NCI-H146 (cell line): Measurements from ENCODE around the gene DPP8.
"Not testable (repeated sequence)": the region's sequence is repeated elsewhere in the genome, so short reads cannot be mapped to it uniquely, and the experiment has no call there.

Source experiments
- DNase-seq: peaks from one replicate; lab custom pipeline; 2025; lab: John Stamatoyannopoulos, UW

DPP8 gene

GRCh38 chr15:65516997-65517865, at the start of gene DPP8:
Gene DPP8 (minus strand): TSS chr15:65517689. CDS start chr15:65512553, 5,136 bp downstream.
- peak; percentile 86 for DNase-seq

- DNase-seq = no peak
Measured at GRCh38 chr15:65561934-65562333, 44.4 kb upstream of the DPP8 start.

GRCh38 chr15:65559941-65560340, 42.5 kb upstream of the DPP8 start:
- DNase-seq = no peak

GRCh38 chr15:65558997-65559760, 41.7 kb upstream of the DPP8 start:
- no peak for DNase-seq

GRCh38 chr15:65558336-65558735, 40.8 kb upstream of the DPP8 start:
- DNase-seq = no peak

- no peak for DNase-seq
Measured at GRCh38 chr15:65556622-65557021, 39.1 kb upstream of the DPP8 start.

GRCh38 chr15:65553691-65554090, 36.2 kb upstream of the DPP8 start:
- DNase-seq = no peak

- DNase-seq = not testable (repeated sequence)
Measured at GRCh38 chr15:65552851-65553250, 35.4 kb upstream of the DPP8 start.

- DNase-seq = no peak
Measured at GRCh38 chr15:65551183-65551582, 33.7 kb upstream of the DPP8 start.

- no peak for DNase-seq
Measured at GRCh38 chr15:65550681-65551098, 33.2 kb upstream of the DPP8 start.

GRCh38 chr15:65549288-65549687, 31.8 kb upstream of the DPP8 start:
- DNase-seq = not testable (repeated sequence)

GRCh38 chr15:65547841-65548240, 30.4 kb upstream of the DPP8 start:
- no peak for DNase-seq

GRCh38 chr15:65541231-65541820, 23.8 kb upstream of the DPP8 start:
- no peak for DNase-seq

- no peak for DNase-seq
Measured at GRCh38 chr15:65540314-65540713, 22.8 kb upstream of the DPP8 start.

GRCh38 chr15:65535192-65535591, 17.7 kb upstream of the DPP8 start:
- DNase-seq = no peak

GRCh38 chr15:65533057-65533756, 15.7 kb upstream of the DPP8 start:
- DNase-seq = no peak

- no peak for DNase-seq
Measured at GRCh38 chr15:65532738-65533051, 15.2 kb upstream of the DPP8 start.

- DNase-seq = peak; percentile 82
Measured at GRCh38 chr15:65530318-65531111, 13.0 kb upstream of the DPP8 start, which contains the start of gene HACD3. Gene HACD3 (plus strand): TSS chr15:65530463. CDS start chr15:65530632, 169 bp downstream.

- peak; percentile 8 for DNase-seq
Measured at GRCh38 chr15:65529762-65530317, 12.4 kb upstream of the DPP8 start.

- no peak for DNase-seq
Measured at GRCh38 chr15:65528461-65529060, 11.1 kb upstream of the DPP8 start.

GRCh38 chr15:65525622-65526021, 8.1 kb upstream of the DPP8 start:
- no peak for DNase-seq
